Adrenal gland (tissue), 12 donors: ENCODE data around the gene CFAP97. TPM values are rescaled to one million over a fixed set of nuclear protein-coding genes. Genes with fewer than 3 reads are reported as not detected.

ENCODE experiments used
- DNase-seq, 7 donors: peaks; one replicate each; pipeline ENCODE4 v3.0.0-alpha.2; 2019 to 2020
- H3K27ac ChIP-seq, 5 donors: fragments of 200-600 bp; sonication (generic) in 4 of 5; 1 replicate in 3 of 5; 2 replicates in 2 of 5; pipeline versions ENCODE4 v1.5.1 to v1.8.0; 2016 to 2020; ENCODE audit warnings: mild to moderate bottlenecking in 1 of 5
- H3K27me3 ChIP-seq: fragments of 200-600 bp; 2 replicates; pipeline ENCODE4 v1.8.0; 2021
- H3K36me3 ChIP-seq, 2 donors: fragments of 200-600 bp; replicated peaks in 1 of 2; 1 replicate in 1 of 2; 2 replicates in 1 of 2; pipeline versions ENCODE4 v1.5.1 to v1.8.0; 2018 to 2022
- H3K4me1 ChIP-seq, 2 donors: fragments of 200-600 bp; replicated peaks in 1 of 2; 1 replicate in 1 of 2; 2 replicates in 1 of 2; pipeline versions ENCODE4 v1.5.1 to v1.8.0; 2018 to 2021
- H3K4me3 ChIP-seq, 4 donors: fragments of 200-600 bp; sonication (generic) in 3 of 4; one replicate each; pipeline ENCODE4 v1.5.1; 2016 to 2018
- H3K9me3 ChIP-seq, 3 donors: fragments of 200-600 bp; sonication (generic) in 1 of 3; replicated peaks in 1 of 3; 1 replicate in 2 of 3; 2 replicates in 1 of 3; pipeline versions ENCODE4 v1.5.1 to v1.8.0; 2016 to 2021
- POLR2A ChIP-seq, 2 donors: fragments of 450-650 bp; IDR thresholded peaks; one replicate each; pipeline ENCODE4 v1.6.1; 2017; ENCODE audit warnings: antibody characterized with exemption in 2 of 2, mild to moderate bottlenecking in 2 of 2, moderate library complexity in 1 of 2
- whole genome bisulfite sequencing, 4 donors: extraction: QIAGEN DNeasy Blood & Tissue Kit in 2 of 4; methylation state at CpG; one replicate each; pipeline versions ENCODE4 v1.1.5 to v1.1.7; 2013 to 2017; 5-methylcytosine and 5-hydroxymethylcytosine counted together
- intact Hi-C, 2 donors: fragments of 100-400 bp; cut with DNase I; formaldehyde crosslinking; loops; one replicate each; pipeline versions ENCODE4 v1.14.1 to v1.15.0; 2022 to 2023
- polyA plus RNA-seq, 3 donors: library from polyadenylated mRNA; stranded (reverse); fragments of 200-250 nt in 2 of 3; fragments of 350-450 nt in 1 of 3; fragmentation: Illumina TruSeq in 1 of 3; extraction: RNeasy Lipid Tissue Mini Kit (QIAGEN cat#74804) in 1 of 3; gene quantifications; one replicate each; pipeline ENCODE4 v1.2.3, GENCODE V29; 2013 to 2014
- total RNA-seq, 9 donors: library from RNA; depleted of rRNA in 4 of 9; stranded (reverse); fragments of >200 nt in 4 of 9; fragments of 120-200 nt in 1 of 9; fragmentation: NEBNext Ultra II Directional in 1 of 9; extraction: Animal tissue kit (Norgen Biotek cat#: 25700) in 1 of 9; gene quantifications; one replicate each; pipeline versions ENCODE4 v1.1.0 to v1.2.4, GENCODE V29; 2013 to 2023
- TF ChIP-seq, protein P1 (sequence below), 6 experiments: fragments of 450-650 bp in 4 of 6; fragments of 200-600 bp in 2 of 6; sonication (generic) in 1 of 6; IDR thresholded peaks; 1 replicate in 5 of 6; 2 replicates in 1 of 6; pipeline versions ENCODE4 v1.5.1 to v1.8.0; 2016 to 2021; ENCODE audit warnings: antibody characterized with exemption in 6 of 6, mild to moderate bottlenecking in 2 of 6, moderate library complexity in 1 of 6
- donor health status: healthy with polysubstance abuse.
- donor health status: Bipolar disorder and iron deficiency.
- donor health status: DM: yes; HTN: yes; CAD: no.
- donor health status: DM: no; HTN: no; CAD: no.
- donor health status: DM: no; HTN: no; CAD: no.
- donor health status: DM: yes; HTN: yes; CAD: no.

The CFAP97 gene
- total and polyA plus RNA-seq, 12 donors = 3.9 to 33.3 (median 25.4) TPM

DNA sequence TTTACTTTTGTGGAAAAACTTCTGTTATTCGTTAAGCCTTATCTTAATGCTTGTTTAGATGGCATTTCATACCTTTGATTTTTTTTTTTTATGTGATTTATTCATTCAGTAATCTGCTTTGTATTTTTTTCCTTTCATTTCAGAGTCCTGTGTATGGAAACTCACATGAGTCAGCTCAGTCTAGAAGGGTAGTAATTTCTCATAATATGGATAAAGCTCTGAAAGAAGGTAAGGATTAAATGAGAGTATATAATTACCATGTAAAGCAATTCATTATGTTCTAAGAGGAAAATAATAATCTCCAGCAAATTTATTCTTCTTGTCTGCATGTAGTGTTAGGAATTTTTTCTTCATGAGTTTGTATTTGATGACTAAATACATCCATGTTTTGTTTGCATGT lies 43.4 kb upstream of the CFAP97 start:
- DNase-seq = no peak
- Histone ChIP-seq H3K27me3 (no peaks in the 10 kb centered on the region), H3K36me3 (no peaks in the 10 kb centered on the region), H3K9me3 (no peaks in the 10 kb centered on the region), H3K27ac (no peak overlapping the region), H3K4me1 (peaks cover 0 to 31% of the 10 kb centered on the region in 2 donors), H3K4me3 (no peak overlapping the region)
- 32 to 43% (median 41%) methylated on average over 1 of the region's 1 CpG for WGBS, 4 donors
- intact Hi-C loops = no loop called here
- TF ChIP-seq, protein P1, sequence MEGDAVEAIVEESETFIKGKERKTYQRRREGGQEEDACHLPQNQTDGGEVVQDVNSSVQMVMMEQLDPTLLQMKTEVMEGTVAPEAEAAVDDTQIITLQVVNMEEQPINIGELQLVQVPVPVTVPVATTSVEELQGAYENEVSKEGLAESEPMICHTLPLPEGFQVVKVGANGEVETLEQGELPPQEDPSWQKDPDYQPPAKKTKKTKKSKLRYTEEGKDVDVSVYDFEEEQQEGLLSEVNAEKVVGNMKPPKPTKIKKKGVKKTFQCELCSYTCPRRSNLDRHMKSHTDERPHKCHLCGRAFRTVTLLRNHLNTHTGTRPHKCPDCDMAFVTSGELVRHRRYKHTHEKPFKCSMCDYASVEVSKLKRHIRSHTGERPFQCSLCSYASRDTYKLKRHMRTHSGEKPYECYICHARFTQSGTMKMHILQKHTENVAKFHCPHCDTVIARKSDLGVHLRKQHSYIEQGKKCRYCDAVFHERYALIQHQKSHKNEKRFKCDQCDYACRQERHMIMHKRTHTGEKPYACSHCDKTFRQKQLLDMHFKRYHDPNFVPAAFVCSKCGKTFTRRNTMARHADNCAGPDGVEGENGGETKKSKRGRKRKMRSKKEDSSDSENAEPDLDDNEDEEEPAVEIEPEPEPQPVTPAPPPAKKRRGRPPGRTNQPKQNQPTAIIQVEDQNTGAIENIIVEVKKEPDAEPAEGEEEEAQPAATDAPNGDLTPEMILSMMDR (IDR thresholded peaks at IDR 0.05) = no peak
- TF ChIP-seq POLR2A (IDR thresholded peaks at IDR 0.05) = no peak

DNA sequence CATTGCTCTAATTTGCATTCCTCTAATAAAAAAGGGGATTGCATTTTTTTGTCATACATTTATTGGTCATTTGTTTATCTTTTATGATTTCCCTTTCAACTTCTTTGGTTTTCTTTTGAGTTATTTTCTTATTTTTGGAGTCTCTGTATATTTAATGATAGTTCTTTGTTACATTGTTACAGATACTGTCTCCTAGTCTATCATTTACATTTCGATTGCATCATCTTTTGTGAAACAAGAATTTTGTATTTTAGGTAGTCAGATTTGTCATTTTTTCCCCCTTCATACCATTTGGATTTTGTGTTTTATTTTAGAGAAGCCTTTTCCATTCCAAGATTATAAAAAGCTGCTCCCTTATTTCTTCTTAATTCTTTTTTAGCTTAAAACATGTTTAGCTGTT lies 42.7 kb upstream of the CFAP97 start:
- WGBS, 4 donors = 83 to 89% (median 88%) methylated on average over 1 of the region's 1 CpG
- Histone ChIP-seq H3K4me3 (no peak overlapping the region), H3K9me3 (no peaks in the 10 kb centered on the region), H3K27me3 (no peaks in the 10 kb centered on the region), H3K27ac (no peak overlapping the region), H3K36me3 (no peaks in the 10 kb centered on the region), H3K4me1 (peaks cover 0 to 24% of the 10 kb centered on the region in 2 donors)
- TF ChIP-seq, protein P1 (IDR thresholded peaks at IDR 0.05) = no peak
- no peak for TF ChIP-seq POLR2A (IDR thresholded peaks at IDR 0.05)
- no peak for DNase-seq
- intact Hi-C loops = no loop called here

DNA sequence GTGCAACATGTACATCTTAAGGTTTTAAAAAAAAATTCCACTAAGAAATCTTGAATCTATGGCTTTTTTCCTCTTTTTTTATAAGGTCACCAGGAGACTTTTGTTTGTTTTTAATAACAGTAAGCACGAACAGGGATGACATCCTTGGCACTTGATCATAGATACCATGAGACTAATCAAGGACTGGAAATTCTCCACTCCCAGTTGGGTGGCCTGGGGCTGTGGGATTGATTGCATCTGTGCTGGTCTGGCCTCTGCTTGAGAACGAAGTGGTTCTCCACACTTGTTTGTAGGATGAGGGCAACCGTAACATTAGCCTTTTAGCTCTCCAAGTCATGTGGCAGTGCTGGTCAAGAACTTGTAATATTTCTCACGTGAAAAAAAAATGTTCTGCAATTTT lies 41.0 kb upstream of the CFAP97 start:
- H3K27me3 ChIP-seq = no peaks in the 10 kb centered on the region
- H3K27ac ChIP-seq = no peak overlapping the region
- 50 to 71% (median 64%) methylated on average over 4 of the region's 4 CpGs for WGBS, 4 donors
- DNase-seq = no peak
- intact Hi-C loops = no loop called here
- TF ChIP-seq, protein P1 (IDR thresholded peaks at IDR 0.05) = no peak
- TF ChIP-seq POLR2A (IDR thresholded peaks at IDR 0.05) = no peak
- no peaks in the 10 kb centered on the region for H3K36me3 ChIP-seq
- H3K9me3 ChIP-seq = no peaks in the 10 kb centered on the region
- H3K4me3 ChIP-seq = no peak overlapping the region
- H3K4me1 ChIP-seq = peaks cover 0 to 24% of the 10 kb centered on the region in 2 donors

DNA sequence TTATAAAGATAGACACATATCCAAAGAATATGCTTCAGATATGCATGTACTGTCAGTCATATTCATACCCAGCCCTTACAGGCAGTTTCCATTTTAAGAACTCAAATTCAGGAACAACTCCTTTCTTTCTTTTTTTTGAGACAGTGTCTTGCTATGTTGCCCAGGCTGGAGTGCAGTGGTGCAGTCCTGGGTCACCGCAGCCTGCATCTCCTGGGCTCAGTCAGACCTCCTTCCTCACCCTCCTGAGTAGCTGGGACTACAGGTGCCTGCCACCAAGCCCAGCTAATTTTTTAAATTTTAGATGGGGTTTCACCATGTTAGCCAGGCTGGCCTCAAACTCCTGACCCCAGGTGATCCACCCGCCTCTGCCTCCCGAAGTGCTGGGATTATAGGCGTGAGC lies 40.1 kb upstream of the CFAP97 start:
- H3K4me3 ChIP-seq = no peak overlapping the region
- no peaks in the 10 kb centered on the region for H3K9me3 ChIP-seq
- H3K4me1 ChIP-seq = peaks cover 0 to 24% of the 10 kb centered on the region in 2 donors
- TF ChIP-seq POLR2A (IDR thresholded peaks at IDR 0.05) = no peak
- TF ChIP-seq, protein P1 (IDR thresholded peaks at IDR 0.05) = no peak
- WGBS, 4 donors = 90 to 98% (median 95%) methylated on average over 4 of the region's 4 CpGs
- no peak for DNase-seq
- H3K27me3 ChIP-seq = no peaks in the 10 kb centered on the region
- intact Hi-C loops = no loop called here
- no peaks in the 10 kb centered on the region for H3K36me3 ChIP-seq
- no peak overlapping the region for H3K27ac ChIP-seq
